ENCODE data around the gene RASGRF1. TPM values are rescaled to one million over a fixed set of nuclear protein-coding genes. Genes with fewer than 3 reads are reported as not detected.

The RASGRF1 gene
- total RNA-seq, 1 donor from 2014 or later, result 0.16 TPM

DNA sequence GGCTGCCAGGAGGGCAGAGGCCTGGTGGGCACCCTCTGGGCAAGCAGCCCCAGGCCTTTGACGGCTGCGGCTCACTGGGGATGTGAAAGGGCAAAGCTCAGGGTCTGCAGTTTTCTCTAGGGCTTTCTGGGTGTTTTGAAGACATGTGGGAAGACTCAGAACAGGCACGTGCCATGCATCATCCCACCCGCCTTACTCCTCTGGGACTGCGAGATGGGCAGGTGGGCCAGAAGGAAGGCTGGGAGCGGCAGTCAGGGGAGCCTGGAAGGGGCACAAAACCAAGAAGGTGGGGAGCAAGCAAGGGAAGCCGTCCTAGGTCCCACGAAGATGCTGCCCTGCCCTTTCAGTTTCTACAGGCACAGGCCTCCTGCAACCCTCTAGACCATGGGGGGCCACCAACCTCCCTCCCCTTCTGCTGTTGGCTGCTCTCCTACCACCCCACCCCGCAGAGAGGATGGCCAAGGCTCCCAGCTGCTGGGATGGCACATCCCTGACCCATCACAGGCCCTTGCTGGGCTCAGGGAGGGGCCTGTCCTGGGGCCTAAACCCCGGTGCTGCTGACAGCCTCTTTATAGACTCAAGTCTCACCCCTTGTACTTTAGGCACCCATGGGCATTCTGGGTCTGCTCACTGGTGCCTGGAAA, 73.9 kb downstream of the RASGRF1 start:
- no peaks in the 10 kb centered on the region for H3K4me1 Mint-ChIP-seq
- no peaks in the 10 kb centered on the region for H3K9me3 Mint-ChIP-seq
- TF ChIP-seq, protein P1, sequence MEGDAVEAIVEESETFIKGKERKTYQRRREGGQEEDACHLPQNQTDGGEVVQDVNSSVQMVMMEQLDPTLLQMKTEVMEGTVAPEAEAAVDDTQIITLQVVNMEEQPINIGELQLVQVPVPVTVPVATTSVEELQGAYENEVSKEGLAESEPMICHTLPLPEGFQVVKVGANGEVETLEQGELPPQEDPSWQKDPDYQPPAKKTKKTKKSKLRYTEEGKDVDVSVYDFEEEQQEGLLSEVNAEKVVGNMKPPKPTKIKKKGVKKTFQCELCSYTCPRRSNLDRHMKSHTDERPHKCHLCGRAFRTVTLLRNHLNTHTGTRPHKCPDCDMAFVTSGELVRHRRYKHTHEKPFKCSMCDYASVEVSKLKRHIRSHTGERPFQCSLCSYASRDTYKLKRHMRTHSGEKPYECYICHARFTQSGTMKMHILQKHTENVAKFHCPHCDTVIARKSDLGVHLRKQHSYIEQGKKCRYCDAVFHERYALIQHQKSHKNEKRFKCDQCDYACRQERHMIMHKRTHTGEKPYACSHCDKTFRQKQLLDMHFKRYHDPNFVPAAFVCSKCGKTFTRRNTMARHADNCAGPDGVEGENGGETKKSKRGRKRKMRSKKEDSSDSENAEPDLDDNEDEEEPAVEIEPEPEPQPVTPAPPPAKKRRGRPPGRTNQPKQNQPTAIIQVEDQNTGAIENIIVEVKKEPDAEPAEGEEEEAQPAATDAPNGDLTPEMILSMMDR (conservative IDR thresholded peaks at IDR 0.05), result no peak
- no peak for DNase-seq (ENCODE audit: low read depth, low spot score)
- H3K27ac Mint-ChIP-seq (ENCODE audit: unreplicated experiment), result no peak overlapping the region
- no peak overlapping the region for H3K4me3 Mint-ChIP-seq
- no peaks in the 10 kb centered on the region for H3K27me3 Mint-ChIP-seq (ENCODE audit: low read depth)
- no peaks in the 10 kb centered on the region for H3K36me3 Mint-ChIP-seq (ENCODE audit: low read depth)

DNA sequence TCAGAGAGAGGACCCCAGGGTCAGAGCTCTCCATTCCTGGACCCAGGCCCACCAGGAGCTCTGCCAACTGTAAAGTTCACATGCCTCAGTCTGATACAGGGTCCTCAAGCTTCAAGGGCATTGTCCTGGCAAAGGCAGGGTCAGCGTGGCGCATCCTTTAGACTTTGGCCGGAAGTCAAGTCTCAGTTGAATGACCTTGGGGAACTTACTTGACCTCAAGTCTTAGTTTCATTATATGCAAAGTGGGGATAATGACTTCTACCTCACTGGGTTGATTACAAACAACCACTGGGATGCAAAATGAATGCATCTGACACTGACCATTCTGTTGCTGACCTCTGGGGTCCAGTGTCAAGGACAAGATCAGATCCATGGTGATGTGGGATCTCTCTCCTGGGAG, 75.2 kb downstream of the RASGRF1 start:
- H3K9me3 Mint-ChIP-seq, result no peaks in the 10 kb centered on the region
- no peak overlapping the region for H3K27ac Mint-ChIP-seq (ENCODE audit: unreplicated experiment)
- TF ChIP-seq, protein P1 (conservative IDR thresholded peaks at IDR 0.05), result no peak
- H3K4me1 Mint-ChIP-seq, result no peaks in the 10 kb centered on the region
- H3K36me3 Mint-ChIP-seq (ENCODE audit: low read depth), result no peaks in the 10 kb centered on the region
- no peak overlapping the region for H3K4me3 Mint-ChIP-seq
- DNase-seq (ENCODE audit: low read depth, low spot score), result no peak
- H3K27me3 Mint-ChIP-seq (ENCODE audit: low read depth), result no peaks in the 10 kb centered on the region

DNA sequence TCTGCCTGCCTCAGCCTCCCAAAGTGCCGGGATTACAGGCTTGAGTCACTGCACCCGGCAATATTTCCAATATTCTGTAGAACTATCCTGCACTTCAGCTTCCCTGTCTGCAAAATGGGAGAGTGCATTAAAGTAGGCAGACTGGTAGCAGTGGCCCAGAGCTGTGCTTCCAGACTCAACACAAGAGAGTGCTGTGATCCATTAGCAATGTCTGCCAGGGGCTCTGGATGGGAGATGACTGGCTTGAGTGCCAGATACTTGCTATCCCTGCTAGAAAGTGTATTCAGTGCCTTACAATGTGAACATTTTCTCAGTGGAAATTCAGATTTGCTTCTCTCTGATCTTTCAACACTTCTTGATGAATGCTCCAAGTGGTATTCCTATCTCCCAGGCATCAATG, 80.3 kb downstream of the RASGRF1 start:
- Mint-ChIP-seq H3K27me3 (ENCODE audit: low read depth) (no peaks in the 10 kb centered on the region), H3K36me3 (ENCODE audit: low read depth) (no peaks in the 10 kb centered on the region), H3K4me3 (no peak overlapping the region), H3K4me1 (peaks cover 4% of the 10 kb centered on the region), H3K27ac (ENCODE audit: unreplicated experiment) (no peak overlapping the region), H3K9me3 (no peaks in the 10 kb centered on the region)
- TF ChIP-seq, protein P1 (conservative IDR thresholded peaks at IDR 0.05), result no peak
- DNase-seq (ENCODE audit: low read depth, low spot score), result no peak

DNA sequence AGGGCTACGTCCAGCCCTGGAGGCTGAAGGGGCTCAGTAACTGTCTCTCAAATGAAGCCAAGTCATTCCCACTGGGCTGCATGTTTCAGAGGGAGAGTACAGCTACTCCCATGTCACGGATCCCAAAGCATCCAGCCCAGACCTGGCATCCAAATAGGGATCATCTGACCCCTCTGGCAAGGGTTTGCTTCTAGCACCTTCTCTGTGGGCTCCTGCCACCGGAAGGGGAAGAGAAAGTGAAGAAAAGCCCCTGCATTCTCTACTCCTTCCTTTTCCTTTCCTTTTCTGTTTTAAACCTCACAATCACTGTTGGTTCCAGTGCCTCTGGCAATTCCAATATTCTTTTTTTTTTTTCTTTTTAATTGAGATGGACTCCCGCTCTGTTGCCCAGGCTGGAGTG, 81.2 kb downstream of the RASGRF1 start:
- no peaks in the 10 kb centered on the region for H3K27me3 Mint-ChIP-seq (ENCODE audit: low read depth)
- H3K27ac Mint-ChIP-seq (ENCODE audit: unreplicated experiment), result no peak overlapping the region
- H3K4me1 Mint-ChIP-seq, result peaks cover 12% of the 10 kb centered on the region
- H3K9me3 Mint-ChIP-seq, result no peaks in the 10 kb centered on the region
- no peaks in the 10 kb centered on the region for H3K36me3 Mint-ChIP-seq (ENCODE audit: low read depth)
- H3K4me3 Mint-ChIP-seq, result no peak overlapping the region
- TF ChIP-seq, protein P1 (conservative IDR thresholded peaks at IDR 0.05), result no peak
- DNase-seq (ENCODE audit: low read depth, low spot score), result no peak

DNA sequence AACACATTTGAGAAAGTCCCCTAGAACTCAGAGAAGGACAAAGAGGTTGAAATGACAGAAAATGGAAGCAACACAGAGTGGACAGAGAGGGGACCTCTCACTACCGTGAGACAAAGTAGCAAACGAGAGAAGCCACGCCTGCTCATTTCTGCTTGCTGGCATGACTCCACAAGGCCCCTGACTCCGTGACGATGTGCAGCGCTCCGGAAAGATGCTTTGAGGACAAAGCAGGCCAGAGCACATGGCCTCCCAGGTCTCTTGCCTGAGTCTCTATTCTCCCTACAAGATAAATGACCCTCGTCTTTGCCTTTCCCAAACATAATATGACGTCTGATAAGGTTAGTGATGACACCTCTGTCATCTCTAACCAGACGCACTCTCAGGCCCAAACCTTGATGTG, 81.9 kb downstream of the RASGRF1 start:
- no peak for DNase-seq (ENCODE audit: low read depth, low spot score)
- H3K27me3 Mint-ChIP-seq (ENCODE audit: low read depth), result no peaks in the 10 kb centered on the region
- TF ChIP-seq, protein P1 (conservative IDR thresholded peaks at IDR 0.05), result no peak
- H3K27ac Mint-ChIP-seq (ENCODE audit: unreplicated experiment), result peak overlapping the region; percentile 48
- peaks cover 18% of the 10 kb centered on the region for H3K4me1 Mint-ChIP-seq
- no peaks in the 10 kb centered on the region for H3K36me3 Mint-ChIP-seq (ENCODE audit: low read depth)
- H3K4me3 Mint-ChIP-seq, result no peak overlapping the region
- no peaks in the 10 kb centered on the region for H3K9me3 Mint-ChIP-seq

Data from neural crest cell (in vitro differentiated cells).